ENCODE results near the gene ANTXRL.

DNA sequence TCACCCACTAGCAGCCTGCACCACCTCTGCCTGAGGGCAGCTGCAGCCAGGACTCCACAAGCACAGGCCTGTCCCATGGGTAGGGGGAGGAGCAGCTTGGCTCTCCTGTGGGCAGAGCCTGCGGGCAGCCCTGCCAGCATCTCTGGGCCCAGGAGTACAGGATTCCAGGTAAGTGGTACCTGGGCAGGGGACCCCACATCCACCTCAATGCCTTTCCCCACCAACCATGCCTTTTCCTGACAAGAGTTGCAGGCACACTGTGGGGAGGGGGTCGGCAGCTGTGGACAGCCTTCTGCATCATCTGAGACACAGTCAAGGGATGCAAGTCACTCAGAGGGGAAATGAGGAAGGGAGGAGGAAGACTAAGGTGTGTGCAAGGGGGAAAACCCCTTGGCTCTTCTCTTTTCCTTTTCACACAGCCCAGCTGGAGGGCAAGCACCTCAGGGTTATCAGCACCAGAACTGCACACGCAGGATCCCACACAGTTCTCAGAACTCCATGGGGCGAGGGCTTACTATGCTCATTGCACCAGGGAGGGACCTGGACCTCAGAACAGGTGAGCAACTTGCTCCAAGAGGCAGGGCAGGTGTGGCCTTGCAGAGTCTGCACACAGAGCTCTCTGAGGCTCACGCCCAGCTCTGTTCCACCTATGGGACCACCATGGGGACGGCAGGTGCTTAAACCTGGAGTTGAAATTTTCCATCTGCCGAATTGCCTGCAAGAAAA is 16.5 kb upstream of the ANTXRL start:
- TF ChIP-seq, protein P1, sequence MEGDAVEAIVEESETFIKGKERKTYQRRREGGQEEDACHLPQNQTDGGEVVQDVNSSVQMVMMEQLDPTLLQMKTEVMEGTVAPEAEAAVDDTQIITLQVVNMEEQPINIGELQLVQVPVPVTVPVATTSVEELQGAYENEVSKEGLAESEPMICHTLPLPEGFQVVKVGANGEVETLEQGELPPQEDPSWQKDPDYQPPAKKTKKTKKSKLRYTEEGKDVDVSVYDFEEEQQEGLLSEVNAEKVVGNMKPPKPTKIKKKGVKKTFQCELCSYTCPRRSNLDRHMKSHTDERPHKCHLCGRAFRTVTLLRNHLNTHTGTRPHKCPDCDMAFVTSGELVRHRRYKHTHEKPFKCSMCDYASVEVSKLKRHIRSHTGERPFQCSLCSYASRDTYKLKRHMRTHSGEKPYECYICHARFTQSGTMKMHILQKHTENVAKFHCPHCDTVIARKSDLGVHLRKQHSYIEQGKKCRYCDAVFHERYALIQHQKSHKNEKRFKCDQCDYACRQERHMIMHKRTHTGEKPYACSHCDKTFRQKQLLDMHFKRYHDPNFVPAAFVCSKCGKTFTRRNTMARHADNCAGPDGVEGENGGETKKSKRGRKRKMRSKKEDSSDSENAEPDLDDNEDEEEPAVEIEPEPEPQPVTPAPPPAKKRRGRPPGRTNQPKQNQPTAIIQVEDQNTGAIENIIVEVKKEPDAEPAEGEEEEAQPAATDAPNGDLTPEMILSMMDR (IDR thresholded peaks at IDR 0.05; ENCODE audit: low read depth, low read length): no peak
- TF ChIP-seq EZH2phosphoT487 (IDR thresholded peaks at IDR 0.05; ENCODE audit: low read depth): no peak
